NT2/D1 (cell line): ENCODE results near the gene TMEM92.

Experiments used
- SUZ12 ChIP-seq: IDR thresholded peaks from 2 replicates; pipeline ENCODE4 v1.6.1; 2011; ENCODE audit not compliant: insufficient read length, insufficient read depth; ENCODE audit errors: extremely low read depth
- YY1 ChIP-seq: IDR thresholded peaks from 2 replicates; pipeline ENCODE4 v1.6.1; 2011; ENCODE audit not compliant: insufficient read length, insufficient read depth
- ZNF274 ChIP-seq: IDR thresholded peaks from 2 replicates; pipeline ENCODE4 v1.6.1; 2011; ENCODE audit warnings: mild to moderate bottlenecking, low read depth, low read length

GRCh38 chr17:50267074-50267841 is 7.0 kb upstream of the TMEM92 start:
- TF ChIP-seq SUZ12, result no peak
- no peak for TF ChIP-seq YY1
- no peak for TF ChIP-seq ZNF274
